ENCODE results near the gene FAM47C.
"Not testable (repeated sequence)": the region's sequence is repeated elsewhere in the genome, so short reads cannot be mapped to it uniquely, and the experiment has no call there.

GRCh38 chrX:37008182-37008581 lies at the start of gene FAM47C:
- TF ChIP-seq CTCF, POLR2A (IDR thresholded peaks at IDR 0.05): not testable (repeated sequence)

Measured in right lobe of liver (tissue), 4 donors.